PC-3 (cell line): Measurements from ENCODE around the gene MCUB. TPM values are rescaled to one million over a fixed set of nuclear protein-coding genes. Genes with fewer than 3 reads are reported as not detected.

ENCODE experiments used
- ATAC-seq: fragments of 200-7000 bp; cut with Tn5 transposase; 2 replicates; pipeline ENCODE4 v1.9.1; 2020; ENCODE audit warnings: mild to moderate bottlenecking, moderate library complexity
- BruUV-seq: library from RNA; stranded (reverse); fragments of 400-500 nt; replicated peaks from 2 replicates; lab custom pipeline; 2021; lab: Mats Ljungman, UMichigan
- CTCF ChIA-PET: fragments of 300-600 bp; sonication (Branson Sonifier 250); formaldehyde crosslinking; loops from one replicate; lab custom pipeline; 2022; ENCODE audit warnings: antibody characterized with exemption; lab: Charles Lee
- POLR2A ChIA-PET: fragments of 300-600 bp; sonication (Branson Sonifier 250); formaldehyde crosslinking; loops from one replicate; lab custom pipeline; 2022; ENCODE audit warnings: antibody characterized with exemption; ENCODE audit not compliant: unreplicated experiment; lab: Charles Lee
- DNase-seq: peaks from one replicate; pipeline ENCODE4 v3.0.0-alpha.2; 2015
- H2AFZ ChIP-seq: fragments of 300-600 bp; sonication (generic); 2 replicates; pipeline ENCODE4 v1.6.0; 2016; ENCODE audit warnings: antibody characterized with exemption, low read length
- H3F3A ChIP-seq: fragments of 300-600 bp; sonication (generic); one replicate; pipeline ENCODE4 v1.6.0; 2017; ENCODE audit warnings: antibody characterized with exemption, low read length, control low read depth, mild to moderate bottlenecking; ENCODE audit not compliant: unreplicated experiment
- H3K27ac ChIP-seq: fragments of 300-600 bp; sonication (generic); 2 replicates; pipeline ENCODE4 v1.5.1; 2016; ENCODE audit warnings: mild to moderate bottlenecking, low read length
- H3K27me3 ChIP-seq: fragments of 300-600 bp; sonication (generic); 2 replicates; pipeline ENCODE4 v1.6.1; 2016; ENCODE audit warnings: low read length, mixed read lengths
- H3K36me3 ChIP-seq: fragments of 300-600 bp; sonication (generic); 2 replicates; pipeline ENCODE4 v1.6.1; 2016; ENCODE audit warnings: low read depth, mixed run types, low read length, mixed read lengths
- H3K4me1 ChIP-seq: fragments of 300-600 bp; sonication (generic); 2 replicates; pipeline ENCODE4 v1.5.1; 2016; ENCODE audit warnings: low read length; ENCODE audit not compliant: insufficient read depth
- H3K4me2 ChIP-seq: fragments of 300-600 bp; sonication (generic); 2 replicates; pipeline ENCODE4 v1.6.0; 2016; ENCODE audit warnings: low read length
- H3K4me3 ChIP-seq: fragments of 300-600 bp; sonication (generic); 2 replicates; pipeline ENCODE4 v1.5.1; 2016; ENCODE audit warnings: mild to moderate bottlenecking, low read length, mixed read lengths
- H3K79me2 ChIP-seq: fragments of 300-600 bp; sonication (generic); 2 replicates; pipeline ENCODE4 v1.6.1; 2017; ENCODE audit warnings: low read length, mixed read lengths
- H3K9ac ChIP-seq: fragments of 300-600 bp; sonication (generic); 2 replicates; pipeline ENCODE4 v1.6.0; 2016; ENCODE audit warnings: mild to moderate bottlenecking, low read length
- H3K9me2 ChIP-seq: fragments of 300-600 bp; sonication (generic); replicated peaks from 2 replicates; pipeline ENCODE4 v1.6.1; 2016; ENCODE audit warnings: mixed run types, low read length, mixed read lengths
- H3K9me3 ChIP-seq: fragments of 300-600 bp; sonication (generic); 2 replicates; pipeline ENCODE4 v1.6.1; 2016; ENCODE audit warnings: low read length, mixed read lengths
- H4K20me1 ChIP-seq: fragments of 300-600 bp; sonication (generic); 2 replicates; pipeline ENCODE4 v1.6.1; 2016; ENCODE audit warnings: low read length, mixed read lengths
- EZH2 ChIP-seq: fragments of 300-600 bp; sonication (generic); IDR thresholded peaks from one replicate; pipeline ENCODE4 v1.6.1; 2017; ENCODE audit warnings: antibody characterized with exemption, mild to moderate bottlenecking, low read length; ENCODE audit not compliant: unreplicated experiment
- EZH2phosphoT487 ChIP-seq: fragments of 300-600 bp; sonication (generic); IDR thresholded peaks from 2 replicates; pipeline ENCODE4 v1.6.1; 2018; ENCODE audit warnings: mild to moderate bottlenecking, antibody characterized with exemption, low read length, borderline replicate concordance
- intact Hi-C: fragments of 100-400 bp; cut with micrococcal nuclease; formaldehyde crosslinking; loops from 2 replicates; pipeline ENCODE4 v1.9.0; 2023
- total RNA-seq: library from RNA; depleted of rRNA; stranded (reverse); fragments of >200 nt; gene quantifications from 2 replicates; pipeline ENCODE4 v1.2.3, GENCODE V29; 2014
- TF ChIP-seq, protein P1 (sequence below): fragments of 300-600 bp; sonication (generic); conservative IDR thresholded peaks from 2 replicates; pipeline ENCODE4 v1.5.1; 2017; ENCODE audit warnings: antibody characterized with exemption, low read depth, mild to moderate bottlenecking, low read length

The MCUB gene
- total RNA-seq, 1 experiment from 2014 or later = 18.4 TPM

DNA sequence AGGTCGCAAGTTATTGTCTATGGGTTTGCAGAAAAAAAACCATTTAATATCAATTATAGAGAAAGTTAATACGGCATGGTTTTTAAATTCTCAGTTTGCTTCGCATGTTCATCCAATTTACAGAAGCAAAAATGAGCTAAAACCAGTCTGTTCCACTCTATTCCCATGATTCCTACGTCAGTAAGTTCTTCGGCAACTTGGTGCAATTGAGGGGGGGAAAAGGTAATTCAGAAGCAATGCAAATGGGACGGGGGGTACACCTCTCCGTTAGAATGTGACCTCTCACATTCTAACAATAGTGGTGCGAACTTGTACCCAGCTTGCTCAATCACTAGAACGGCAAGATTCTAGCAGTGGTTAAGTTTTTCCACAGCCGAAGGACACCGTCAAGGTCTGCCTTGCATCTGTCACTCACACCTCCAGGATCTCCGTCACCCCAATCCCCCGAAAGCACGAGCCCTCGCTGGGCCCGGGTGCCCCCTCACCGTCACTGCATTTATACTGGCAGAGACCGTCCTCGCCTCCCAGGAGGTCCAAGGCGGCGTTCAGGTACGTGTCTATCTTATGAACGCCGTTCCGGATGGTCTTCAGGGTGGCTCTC is 169.2 kb downstream of the MCUB start:
- Histone ChIP-seq H3K79me2 (peaks cover 51% of the 10 kb centered on the region), H3K9ac (peak overlapping the region; percentile 81), H2AFZ (peak overlapping the region; percentile 94), H3K4me3 (peak overlapping the region; percentile 99), H3K27me3 (no peaks in the 10 kb centered on the region), H3K27ac (peak overlapping the region; percentile 39), H3K4me1 (peaks cover 14% of the 10 kb centered on the region), H3K36me3 (no peaks in the 10 kb centered on the region; the same call in 1 of the 2 replicates), H3F3A (no peaks in the 10 kb centered on the region), H3K9me2 (no peaks in the 10 kb centered on the region), H3K4me2 (peak overlapping the region; percentile 82), H4K20me1 (no peaks in the 10 kb centered on the region), H3K9me3 (no peaks in the 10 kb centered on the region)
- ChIA-PET POLR2A (interaction anchor here (0.8 kb wide), 1 partner anchor 157 kb away, joined by 7 read pairs; no protein-coding TSS in a partner anchor), CTCF (no interaction called here)
- TSS peak; percentile 55 for BruUV-seq
- DNase-seq = no peak
- intact Hi-C loops = loop anchor here (2.0 kb wide), 1 partner anchor 86 kb away; the partner anchor contains the start of gene GAR1
- TF ChIP-seq, protein P1, sequence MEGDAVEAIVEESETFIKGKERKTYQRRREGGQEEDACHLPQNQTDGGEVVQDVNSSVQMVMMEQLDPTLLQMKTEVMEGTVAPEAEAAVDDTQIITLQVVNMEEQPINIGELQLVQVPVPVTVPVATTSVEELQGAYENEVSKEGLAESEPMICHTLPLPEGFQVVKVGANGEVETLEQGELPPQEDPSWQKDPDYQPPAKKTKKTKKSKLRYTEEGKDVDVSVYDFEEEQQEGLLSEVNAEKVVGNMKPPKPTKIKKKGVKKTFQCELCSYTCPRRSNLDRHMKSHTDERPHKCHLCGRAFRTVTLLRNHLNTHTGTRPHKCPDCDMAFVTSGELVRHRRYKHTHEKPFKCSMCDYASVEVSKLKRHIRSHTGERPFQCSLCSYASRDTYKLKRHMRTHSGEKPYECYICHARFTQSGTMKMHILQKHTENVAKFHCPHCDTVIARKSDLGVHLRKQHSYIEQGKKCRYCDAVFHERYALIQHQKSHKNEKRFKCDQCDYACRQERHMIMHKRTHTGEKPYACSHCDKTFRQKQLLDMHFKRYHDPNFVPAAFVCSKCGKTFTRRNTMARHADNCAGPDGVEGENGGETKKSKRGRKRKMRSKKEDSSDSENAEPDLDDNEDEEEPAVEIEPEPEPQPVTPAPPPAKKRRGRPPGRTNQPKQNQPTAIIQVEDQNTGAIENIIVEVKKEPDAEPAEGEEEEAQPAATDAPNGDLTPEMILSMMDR = no peak
- TF ChIP-seq EZH2 = no peak
- no peak for TF ChIP-seq EZH2phosphoT487
- ATAC-seq = peak; percentile 6

DNA sequence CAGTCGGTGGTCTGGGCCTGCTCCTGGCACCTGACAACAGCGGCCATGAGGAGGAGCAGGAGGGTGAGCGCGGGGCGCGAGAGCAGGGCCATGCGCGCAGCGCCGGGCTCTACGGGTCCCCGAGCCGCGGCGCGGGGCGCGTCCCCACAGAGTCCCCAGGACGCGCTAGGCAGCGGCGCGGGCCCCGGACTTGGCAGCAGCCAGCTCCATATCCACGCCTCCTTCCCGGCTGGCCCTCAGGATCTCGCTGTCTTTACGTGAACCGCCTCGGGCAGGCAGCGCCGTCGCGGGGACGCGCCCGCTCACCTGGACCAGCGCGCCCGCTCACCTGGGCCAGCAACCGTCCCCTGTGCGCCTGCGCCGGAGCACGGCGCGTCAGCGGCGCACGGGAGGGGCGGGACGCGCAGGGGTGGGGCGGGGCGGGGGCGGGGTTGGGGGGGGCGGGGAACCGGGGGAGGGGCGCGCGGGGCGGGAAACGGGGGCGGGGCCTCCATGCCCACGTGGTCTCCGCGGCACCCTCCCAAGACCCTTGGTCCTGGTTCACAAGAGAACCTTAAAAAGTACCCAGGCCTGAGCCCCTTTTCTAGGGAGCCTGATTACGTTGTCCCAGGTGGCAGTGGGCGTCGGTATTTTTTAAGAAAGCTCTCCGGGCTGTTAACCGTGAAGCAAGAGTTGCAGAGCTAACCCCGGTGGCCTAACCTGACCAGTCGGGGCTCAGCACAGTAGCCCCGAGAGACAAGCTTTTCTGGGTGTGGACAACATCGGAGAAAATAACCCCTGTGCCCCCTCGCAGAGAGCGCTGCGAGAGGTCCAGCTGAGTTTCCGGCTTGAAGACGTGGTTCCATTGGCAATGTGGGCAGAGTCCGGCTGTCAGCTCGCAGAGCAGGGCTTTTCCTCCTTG is 169.9 kb downstream of the MCUB start, which contains the start of gene PLA2G12A:
Gene PLA2G12A (minus strand): TSS at position 353 of the 901 bp plus-strand sequence. CDS start 261 bp downstream, at position 92.
- H3K9ac ChIP-seq = peak within 1 kb of the TSS; percentile 81
- no peak for TF ChIP-seq EZH2phosphoT487
- TF ChIP-seq EZH2 = no peak
- TF ChIP-seq, protein P1 = no peak
- CTCF ChIA-PET = no interaction called here
- H3K9me3 ChIP-seq = no peaks in the 10 kb centered on the region
- H4K20me1 ChIP-seq = no peaks in the 10 kb centered on the region
- H3K9me2 ChIP-seq = no peaks in the 10 kb centered on the region
- H3K4me2 ChIP-seq = peak within 1 kb of the TSS; percentile 97
- H3F3A ChIP-seq = no peaks in the 10 kb centered on the region
- DNase-seq = peak; percentile 87
- peak; percentile 72 for ATAC-seq
- no peaks in the 10 kb centered on the region for H3K27me3 ChIP-seq
- POLR2A ChIA-PET = interaction anchor here (0.8 kb wide), 1 partner anchor 158 kb away, joined by 7 read pairs; no protein-coding TSS in a partner anchor
- H2AFZ ChIP-seq = peak within 1 kb of the TSS; percentile 100
- no TSS peak for BruUV-seq
- peaks cover 43% of the 10 kb centered on the region for H3K79me2 ChIP-seq
- no peaks in the 10 kb centered on the region for H3K36me3 ChIP-seq
- H3K4me1 ChIP-seq = peaks cover 14% of the 10 kb centered on the region
- intact Hi-C loops = loop anchor here (1.0 to 2.0 kb wide), 2 partner anchors 27 to 85 kb away; partner anchors contain the start of genes CASP6 and GAR1
- H3K4me3 ChIP-seq = peak within 1 kb of the TSS; percentile 99
- H3K27ac ChIP-seq = peak within 1 kb of the TSS; percentile 44
